RWPE2 (cell line): Measurements from ENCODE around the gene CDHR5.

Source experiments
- ATAC-seq: fragments of 200-7000 bp; cut with Tn5 transposase; 3 replicates; pipeline ENCODE4 v1.9.1; 2021; ENCODE audit warnings: low read depth
- DNase-seq: peaks from one replicate; pipeline ENCODE4 v3.0.0-alpha.2; 2020; ENCODE audit warnings: low spot score
- H3K27ac ChIP-seq: fragments of 450-650 bp; 2 replicates; pipeline ENCODE4 v1.5.1; 2017; ENCODE audit warnings: mild to moderate bottlenecking; ENCODE audit not compliant: poor library complexity, severe bottlenecking
- H3K27me3 ChIP-seq: fragments of 250-450 bp; sonication (Bioruptor Pico); 2 replicates; pipeline ENCODE4 v1.5.1; 2021; ENCODE audit warnings: mild to moderate bottlenecking, moderate library complexity; ENCODE audit not compliant: insufficient read depth, poor library complexity, severe bottlenecking
- H3K36me3 ChIP-seq: fragments of 250-450 bp; sonication (Bioruptor Pico); 2 replicates; pipeline ENCODE4 v1.5.1; 2020; ENCODE audit warnings: low read depth, mild to moderate bottlenecking, moderate library complexity
- H3K4me1 ChIP-seq: fragments of 250-450 bp; sonication (Bioruptor Pico); 2 replicates; pipeline ENCODE4 v1.5.1; 2021; ENCODE audit warnings: mild to moderate bottlenecking, moderate library complexity; ENCODE audit not compliant: insufficient read depth, poor library complexity, severe bottlenecking
- H3K4me3 ChIP-seq: fragments of 250-450 bp; sonication (Bioruptor Pico); 2 replicates; pipeline ENCODE4 v1.5.1; 2021; ENCODE audit warnings: mild to moderate bottlenecking, moderate library complexity; ENCODE audit not compliant: severe bottlenecking
- H3K9me3 ChIP-seq: fragments of 250-450 bp; sonication (Bioruptor Pico); 2 replicates; pipeline ENCODE4 v1.5.1; 2021; ENCODE audit warnings: mild to moderate bottlenecking, moderate library complexity; ENCODE audit not compliant: severe bottlenecking
- CTCF ChIP-seq: fragments of 450-650 bp; IDR thresholded peaks from one replicate; pipeline ENCODE4 v1.5.1; 2017; ENCODE audit warnings: mild to moderate bottlenecking, moderate library complexity; ENCODE audit not compliant: poor library complexity, severe bottlenecking

Gene CDHR5

GRCh38 chr11:606245-606644 is 18.5 kb downstream of the CDHR5 start:
- no peaks in the 10 kb centered on the region for H3K4me1 ChIP-seq
- H3K27me3 ChIP-seq: no peaks in the 10 kb centered on the region
- DNase-seq (peak; percentile 91), ATAC-seq (peak; percentile 80)
- peak overlapping the region; percentile 23 for H3K27ac ChIP-seq
- H3K9me3 ChIP-seq: no peaks in the 10 kb centered on the region
- H3K36me3 ChIP-seq: peaks cover 91% of the 10 kb centered on the region
- no peak overlapping the region for H3K4me3 ChIP-seq
- peak; percentile 6 for TF ChIP-seq CTCF

GRCh38 chr11:605286-606129 is 19.2 kb downstream of the CDHR5 start:
- DNase-seq (peak; percentile 55), ATAC-seq (no peak)
- H3K27ac ChIP-seq: peak overlapping the region; percentile 23
- no peak for TF ChIP-seq CTCF
- H3K9me3 ChIP-seq: no peaks in the 10 kb centered on the region
- peaks cover 91% of the 10 kb centered on the region for H3K36me3 ChIP-seq
- H3K4me1 ChIP-seq: no peaks in the 10 kb centered on the region
- no peaks in the 10 kb centered on the region for H3K27me3 ChIP-seq
- no peak overlapping the region for H3K4me3 ChIP-seq

GRCh38 chr11:603154-603553 is 21.6 kb downstream of the CDHR5 start:
- DNase-seq (no peak), ATAC-seq (no peak)
- Histone ChIP-seq H3K36me3 (peaks cover 92% of the 10 kb centered on the region), H3K27ac (no peak overlapping the region), H3K4me3 (no peak overlapping the region), H3K9me3 (no peaks in the 10 kb centered on the region), H3K4me1 (no peaks in the 10 kb centered on the region), H3K27me3 (no peaks in the 10 kb centered on the region)
- no peak for TF ChIP-seq CTCF

- Histone ChIP-seq H3K9me3 (no peaks in the 10 kb centered on the region), H3K27ac (no peak overlapping the region), H3K36me3 (peaks cover 87% of the 10 kb centered on the region), H3K27me3 (no peaks in the 10 kb centered on the region), H3K4me1 (no peaks in the 10 kb centered on the region), H3K4me3 (no peak overlapping the region)
- ATAC-seq: no peak
- DNase-seq: peak; percentile 49
- TF ChIP-seq CTCF: no peak
These were observed 23.0 kb downstream of the CDHR5 start for GRCh38 chr11:601573-602245.
